ENCODE data around the gene KLHDC8A. TPM values are rescaled to one million over a fixed set of nuclear protein-coding genes. Genes with fewer than 3 reads are reported as not detected.
"Not testable (repeated sequence)": the region's sequence is repeated elsewhere in the genome, so short reads cannot be mapped to it uniquely, and the experiment has no call there.

KLHDC8A gene
- not detected for total RNA-seq (2021; fragmentation: NEBNext Ultra II Directional; extraction: Animal tissue kit (Norgen Biotek cat#: 25700))
- long read RNA-seq, result 0 reads

GRCh38 chr1:205356440-205357139, at the start of gene KLHDC8A:
TSS of gene KLHDC8A (minus strand) at chr1:205356922. CDS start at chr1:205343604, 13,318 bp downstream.
- no peaks in the 10 kb centered on the region for H3K9me3 Mint-ChIP-seq
- TF ChIP-seq, protein P1, sequence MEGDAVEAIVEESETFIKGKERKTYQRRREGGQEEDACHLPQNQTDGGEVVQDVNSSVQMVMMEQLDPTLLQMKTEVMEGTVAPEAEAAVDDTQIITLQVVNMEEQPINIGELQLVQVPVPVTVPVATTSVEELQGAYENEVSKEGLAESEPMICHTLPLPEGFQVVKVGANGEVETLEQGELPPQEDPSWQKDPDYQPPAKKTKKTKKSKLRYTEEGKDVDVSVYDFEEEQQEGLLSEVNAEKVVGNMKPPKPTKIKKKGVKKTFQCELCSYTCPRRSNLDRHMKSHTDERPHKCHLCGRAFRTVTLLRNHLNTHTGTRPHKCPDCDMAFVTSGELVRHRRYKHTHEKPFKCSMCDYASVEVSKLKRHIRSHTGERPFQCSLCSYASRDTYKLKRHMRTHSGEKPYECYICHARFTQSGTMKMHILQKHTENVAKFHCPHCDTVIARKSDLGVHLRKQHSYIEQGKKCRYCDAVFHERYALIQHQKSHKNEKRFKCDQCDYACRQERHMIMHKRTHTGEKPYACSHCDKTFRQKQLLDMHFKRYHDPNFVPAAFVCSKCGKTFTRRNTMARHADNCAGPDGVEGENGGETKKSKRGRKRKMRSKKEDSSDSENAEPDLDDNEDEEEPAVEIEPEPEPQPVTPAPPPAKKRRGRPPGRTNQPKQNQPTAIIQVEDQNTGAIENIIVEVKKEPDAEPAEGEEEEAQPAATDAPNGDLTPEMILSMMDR (IDR thresholded peaks at IDR 0.05), result no peak
- DNase-seq, result no peak
- peaks cover 39% of the 10 kb centered on the region for H3K27me3 Mint-ChIP-seq (ENCODE audit: insufficient read depth)
- no peak within 1 kb of the TSS for H3K27ac Mint-ChIP-seq
- peaks cover 9% of the 10 kb centered on the region; the same call in 1 of the 2 replicates for H3K4me1 Mint-ChIP-seq (ENCODE audit: low read depth)
- H3K36me3 Mint-ChIP-seq (ENCODE audit: low read depth), result no peaks in the 10 kb centered on the region
- H3K4me3 Mint-ChIP-seq, result no peak within 1 kb of the TSS

GRCh38 chr1:205406252-205406651, 49.5 kb upstream of the KLHDC8A start:
- DNase-seq; H3K4me1 Mint-ChIP-seq (ENCODE audit: low read depth); H3K36me3 Mint-ChIP-seq (ENCODE audit: low read depth); H3K9me3 Mint-ChIP-seq; H3K27ac Mint-ChIP-seq; H3K4me3 Mint-ChIP-seq: not testable (repeated sequence)
- H3K27me3 Mint-ChIP-seq (ENCODE audit: insufficient read depth), result peaks cover 27% of the 10 kb centered on the region

DNA sequence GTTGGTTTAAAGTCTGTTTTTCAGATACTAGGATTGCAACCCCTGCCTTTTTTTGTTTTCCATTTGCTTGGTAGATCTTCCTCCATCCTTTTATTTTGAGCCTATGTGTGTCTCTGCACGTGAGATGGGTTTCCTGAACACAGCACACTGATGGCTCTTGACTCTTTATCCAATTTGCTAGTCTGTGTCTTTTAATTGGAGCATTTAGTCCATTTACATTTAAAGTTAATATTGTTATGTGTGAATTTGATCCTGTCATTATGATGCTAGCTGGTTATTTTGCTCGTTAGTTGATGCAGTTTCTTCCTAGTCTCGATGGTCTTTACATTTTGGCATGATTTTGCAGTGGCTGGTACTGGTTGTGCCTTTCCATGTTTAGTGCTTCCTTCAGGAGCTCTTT, 47.8 kb upstream of the KLHDC8A start:
- not testable (repeated sequence) for DNase-seq; H3K4me1 Mint-ChIP-seq (ENCODE audit: low read depth); H3K36me3 Mint-ChIP-seq (ENCODE audit: low read depth); H3K27ac Mint-ChIP-seq; H3K4me3 Mint-ChIP-seq; H3K9me3 Mint-ChIP-seq
- H3K27me3 Mint-ChIP-seq (ENCODE audit: insufficient read depth), result peaks cover 25% of the 10 kb centered on the region

GRCh38 chr1:205398586-205398985, 41.9 kb upstream of the KLHDC8A start:
- DNase-seq, result no peak
- Mint-ChIP-seq H3K27ac (no peak overlapping the region), H3K27me3 (ENCODE audit: insufficient read depth) (peaks cover 16% of the 10 kb centered on the region), H3K4me1 (ENCODE audit: low read depth) (no peaks in the 10 kb centered on the region), H3K9me3 (no peaks in the 10 kb centered on the region), H3K36me3 (ENCODE audit: low read depth) (no peaks in the 10 kb centered on the region), H3K4me3 (no peak overlapping the region)
- TF ChIP-seq, protein P1 (IDR thresholded peaks at IDR 0.05), result no peak

DNA sequence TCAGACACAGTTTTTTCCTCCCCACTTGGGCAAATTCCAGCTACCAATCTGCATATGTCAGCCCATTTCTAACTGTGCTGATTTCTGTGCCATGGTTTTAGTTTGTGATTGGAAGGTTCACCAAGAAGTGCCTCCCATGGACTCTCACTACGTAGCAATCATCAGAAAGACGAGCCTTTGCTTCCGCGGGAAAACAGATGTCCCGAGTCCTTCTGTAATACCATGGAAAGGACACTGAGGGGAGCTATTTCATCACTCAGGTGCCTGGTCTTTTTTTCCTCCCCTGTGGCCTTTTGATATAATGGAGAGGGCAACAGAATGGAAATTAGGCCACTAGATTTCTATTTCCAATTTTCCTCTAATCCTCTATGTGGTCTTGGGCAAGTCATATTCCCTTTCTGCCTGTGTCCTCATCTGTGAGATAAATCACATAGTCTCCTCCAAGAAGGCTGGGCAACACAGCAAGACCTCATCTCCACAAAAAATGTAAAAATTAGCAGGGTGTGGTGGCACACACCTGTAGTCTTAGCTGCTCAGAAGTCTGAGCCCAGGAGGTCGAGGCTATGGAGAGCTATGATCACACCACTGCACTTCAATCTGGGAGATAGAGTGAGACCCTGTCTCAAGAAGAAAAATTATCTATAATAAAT, 40.4 kb upstream of the KLHDC8A start:
- H3K36me3 Mint-ChIP-seq (ENCODE audit: low read depth), result no peaks in the 10 kb centered on the region
- TF ChIP-seq, protein P1 (IDR thresholded peaks at IDR 0.05), result peak; percentile 79
- peak; percentile 13 for DNase-seq
- H3K27ac Mint-ChIP-seq, result no peak overlapping the region
- no peaks in the 10 kb centered on the region for H3K9me3 Mint-ChIP-seq
- H3K4me1 Mint-ChIP-seq (ENCODE audit: low read depth), result no peaks in the 10 kb centered on the region
- no peak overlapping the region for H3K4me3 Mint-ChIP-seq
- peaks cover 19% of the 10 kb centered on the region for H3K27me3 Mint-ChIP-seq (ENCODE audit: insufficient read depth)

DNA sequence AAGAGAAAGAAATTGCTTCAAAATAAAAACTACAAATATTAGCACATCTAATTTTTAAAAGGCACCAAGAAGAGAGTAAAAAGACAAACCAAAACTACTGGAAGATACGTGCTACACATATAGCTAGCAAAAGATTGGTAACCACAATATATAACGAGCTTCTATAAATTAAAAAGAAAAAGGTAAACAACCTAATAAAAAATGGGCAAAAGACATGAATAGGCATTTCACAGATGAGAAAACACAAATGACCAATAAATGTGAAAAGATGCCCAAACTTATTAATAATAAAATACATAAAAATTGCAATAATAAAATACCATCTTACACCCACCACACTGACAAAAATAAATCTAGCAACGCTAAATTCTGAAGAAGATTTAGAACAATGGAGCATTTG, 38.9 kb upstream of the KLHDC8A start:
- DNase-seq, result no peak
- Mint-ChIP-seq H3K27ac (no peak overlapping the region), H3K4me1 (ENCODE audit: low read depth) (no peaks in the 10 kb centered on the region), H3K9me3 (no peaks in the 10 kb centered on the region), H3K4me3 (no peak overlapping the region), H3K27me3 (ENCODE audit: insufficient read depth) (peaks cover 22% of the 10 kb centered on the region), H3K36me3 (ENCODE audit: low read depth) (no peaks in the 10 kb centered on the region)
- TF ChIP-seq, protein P1 (IDR thresholded peaks at IDR 0.05), result no peak

All from HFFc6 (cell line).